EH (cell line): ENCODE data around the gene DNAJC1.

Experiments used
- DNase-seq: peaks from one replicate; pipeline ENCODE4 v3.0.0-alpha.2; 2015; ENCODE audit warnings: low read depth

DNAJC1 gene

GRCh38 chr10:22006379-22006884, 2.9 kb upstream of the DNAJC1 start:
- DNase-seq, result no peak

GRCh38 chr10:22005763-22006162, 2.2 kb upstream of the DNAJC1 start:
- no peak for DNase-seq

GRCh38 chr10:22003964-22004281, 393 bp upstream of the DNAJC1 start:
- no peak for DNase-seq

DNA sequence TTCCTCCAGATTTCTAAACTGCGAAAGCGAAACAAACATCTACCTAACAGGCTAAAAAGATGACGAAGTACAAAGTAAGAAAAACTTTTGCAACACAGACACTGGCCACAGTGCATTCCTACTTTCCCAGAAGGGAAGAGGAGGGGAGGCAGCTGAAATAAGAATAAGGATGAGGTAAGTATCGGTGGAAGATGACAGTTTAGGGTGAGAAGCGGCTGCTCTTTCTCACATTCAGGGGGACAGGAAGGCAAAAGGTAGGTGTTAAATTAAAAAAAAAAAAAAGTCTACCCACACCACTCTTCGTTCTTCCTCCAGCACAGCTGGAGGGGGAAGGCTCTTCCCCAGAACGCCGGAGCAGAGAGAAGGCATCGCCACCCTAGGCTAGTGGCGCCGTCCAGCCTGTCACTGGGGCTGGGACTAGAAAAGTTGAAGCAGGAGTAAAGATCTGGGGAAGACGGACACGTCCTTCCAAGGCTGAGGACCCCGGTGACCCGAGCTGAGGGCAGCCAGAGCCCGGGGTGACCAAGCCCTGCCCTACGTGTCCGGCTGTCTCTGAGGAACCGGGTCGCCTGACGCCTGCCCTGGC, 846 bp downstream of the DNAJC1 start:
- peak; percentile 62 for DNase-seq

DNA sequence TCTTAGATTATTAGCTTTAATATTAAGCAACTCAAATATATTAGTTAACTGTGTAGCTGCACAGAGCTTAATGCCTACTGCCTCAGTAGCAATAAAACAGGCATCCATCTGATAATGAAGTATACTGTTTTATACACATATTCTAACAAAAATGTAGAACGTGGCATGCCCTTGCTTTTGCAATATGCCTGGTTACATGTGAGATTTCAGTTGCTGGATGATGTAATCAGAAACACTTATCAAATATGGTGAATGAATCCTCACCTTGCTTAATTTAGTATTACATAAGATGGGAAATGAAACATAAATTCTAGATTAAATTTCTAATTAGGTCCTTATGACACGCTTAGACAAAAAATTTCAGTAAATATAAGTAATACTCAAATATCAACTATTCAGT, 8.0 kb downstream of the DNAJC1 start:
- DNase-seq, result peak; percentile 12

DNA sequence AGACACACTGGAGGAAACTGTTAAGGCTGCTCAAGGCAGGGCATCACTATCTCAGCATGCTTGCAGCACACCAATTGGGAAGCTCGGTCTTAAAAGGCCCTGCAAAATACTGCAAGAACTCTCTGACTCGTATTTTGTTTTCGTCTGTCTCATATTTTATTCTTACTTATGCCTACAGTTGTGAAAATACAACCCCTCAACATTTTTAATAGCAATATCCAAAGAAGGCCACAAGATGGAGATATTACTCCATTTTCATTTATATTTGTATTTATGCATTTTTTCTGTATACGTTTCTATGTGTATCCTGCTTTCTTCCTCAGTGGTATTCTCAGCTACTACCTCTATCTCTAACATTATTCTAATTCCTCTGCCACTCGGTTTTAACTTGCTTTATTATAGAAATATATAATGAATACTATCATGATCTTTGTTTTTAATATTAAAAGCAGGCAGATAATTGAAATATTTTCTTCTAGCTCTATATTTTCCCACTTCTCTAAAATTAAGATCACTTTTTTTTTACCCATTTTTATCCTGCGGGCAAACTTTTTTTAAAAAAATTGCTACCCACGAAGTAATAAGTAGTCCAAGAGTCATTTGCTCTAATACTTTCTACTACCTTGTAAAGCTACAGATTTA, 10.0 kb downstream of the DNAJC1 start:
- DNase-seq, result peak; percentile 39

GRCh38 chr10:21991785-21992184, 11.7 kb downstream of the DNAJC1 start:
- DNase-seq, result no peak

DNA sequence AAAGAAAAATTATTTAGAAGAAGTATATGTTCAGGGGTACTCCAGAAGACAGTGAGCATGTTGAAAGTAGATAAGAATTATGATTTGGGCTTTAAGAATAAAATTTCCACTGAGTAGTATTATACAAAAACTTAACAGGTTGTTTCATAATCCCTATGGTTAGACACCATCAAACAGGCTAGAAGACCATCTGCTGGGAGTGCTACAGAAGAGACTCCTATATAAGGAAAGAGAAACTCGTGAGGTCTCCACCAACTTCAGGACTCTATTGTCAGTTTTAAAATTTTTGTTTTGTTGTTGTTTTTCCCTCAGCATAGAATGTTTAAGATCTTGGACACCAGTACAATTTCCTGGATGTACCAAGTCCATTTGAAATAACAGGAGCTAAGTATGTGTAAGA, 13.1 kb downstream of the DNAJC1 start:
- DNase-seq, result no peak

GRCh38 chr10:21989453-21990154, 13.9 kb downstream of the DNAJC1 start:
- DNase-seq, result peak; percentile 66

DNA sequence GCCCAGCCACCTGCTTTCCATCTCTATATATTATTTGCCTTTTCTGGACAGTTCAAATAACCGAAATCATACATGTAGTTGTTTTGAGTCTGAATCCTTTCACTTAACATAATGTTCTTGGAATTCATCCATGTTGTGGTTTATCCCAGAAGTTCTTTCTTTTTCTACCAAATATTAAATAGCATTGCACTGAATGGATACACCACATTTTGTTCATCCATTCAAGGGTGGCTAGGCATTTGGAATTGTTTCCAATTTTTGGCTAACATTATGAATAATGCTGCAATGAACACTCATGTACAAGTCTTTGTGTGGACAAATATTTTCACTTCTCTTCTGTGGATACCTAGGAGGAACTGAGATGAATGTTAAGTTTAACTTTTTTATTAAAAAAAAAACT, 18.0 kb downstream of the DNAJC1 start:
- DNase-seq, result peak; percentile 34

DNA sequence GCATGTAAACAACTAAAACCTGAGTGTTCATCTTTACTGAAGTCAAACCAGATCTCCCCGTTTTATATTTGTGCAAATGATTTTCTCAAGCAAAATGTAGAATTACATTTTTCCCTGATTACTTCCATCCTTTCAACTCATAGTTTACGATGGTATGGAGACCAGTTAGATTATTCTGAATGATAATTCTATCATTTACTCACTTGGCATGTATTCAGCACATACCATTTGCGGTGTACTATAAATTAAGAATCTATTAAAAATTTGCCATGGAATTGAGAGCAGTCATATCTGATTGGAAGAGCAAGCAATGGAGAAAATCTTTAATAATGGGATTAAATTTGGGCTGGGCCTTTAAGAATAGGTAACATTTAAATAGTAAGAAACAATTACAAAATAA, 22.4 kb downstream of the DNAJC1 start:
- peak; percentile 5 for DNase-seq

GRCh38 chr10:21980691-21981090, 22.8 kb downstream of the DNAJC1 start:
- DNase-seq, result no peak

DNA sequence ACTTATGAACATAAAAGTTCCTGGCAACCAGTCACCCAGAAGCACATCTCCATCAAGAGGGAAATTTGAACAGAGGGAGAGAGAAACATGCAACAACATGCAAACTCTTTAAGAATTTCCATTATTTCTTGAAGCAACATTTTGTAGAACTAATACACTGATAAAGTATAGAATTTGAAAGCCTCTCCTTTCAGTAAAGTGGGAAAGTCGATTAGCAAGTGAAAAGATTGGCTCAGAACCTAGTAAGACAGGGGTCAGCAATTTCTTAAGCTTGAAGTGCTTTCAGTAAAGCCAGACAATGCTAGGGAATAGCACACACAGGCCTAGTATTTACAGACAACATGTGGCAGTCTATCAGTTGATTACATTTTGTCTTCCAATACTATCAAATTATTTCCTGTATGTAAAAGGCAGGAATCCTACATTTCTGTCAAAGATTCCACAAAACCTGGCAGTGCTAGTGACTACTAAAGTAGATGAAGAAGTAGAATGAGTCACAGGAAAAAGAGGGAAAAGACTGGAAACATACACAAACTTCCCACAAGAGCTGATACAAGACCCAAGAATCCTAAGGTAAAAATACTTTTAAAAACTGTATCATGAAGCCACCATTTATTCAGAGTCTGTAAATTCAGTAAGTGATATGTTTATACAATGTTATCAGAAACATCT, 25.2 kb downstream of the DNAJC1 start:
- DNase-seq, result peak; percentile 52

DNA sequence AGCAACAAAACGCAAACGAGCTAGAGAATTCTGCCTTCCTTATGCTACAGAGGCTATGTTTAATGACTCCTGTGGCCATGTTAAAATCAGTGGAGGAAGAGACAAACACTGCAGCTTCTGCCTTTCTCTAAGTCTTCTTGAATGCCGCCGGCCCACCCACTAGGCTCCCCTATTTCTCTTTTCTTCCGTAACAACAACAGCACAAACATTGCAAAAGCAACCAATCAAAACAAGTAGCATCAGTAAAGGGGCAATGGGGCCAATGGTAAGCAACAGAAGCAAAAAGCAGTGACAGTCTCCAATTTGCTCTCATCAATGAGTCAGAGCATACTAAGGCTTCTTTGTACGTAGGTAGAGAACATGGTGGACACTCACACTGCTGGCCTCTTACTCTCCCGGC, 26.8 kb downstream of the DNAJC1 start:
- DNase-seq, result no peak

GRCh38 chr10:21976280-21976679, 27.2 kb downstream of the DNAJC1 start:
- no peak for DNase-seq

DNA sequence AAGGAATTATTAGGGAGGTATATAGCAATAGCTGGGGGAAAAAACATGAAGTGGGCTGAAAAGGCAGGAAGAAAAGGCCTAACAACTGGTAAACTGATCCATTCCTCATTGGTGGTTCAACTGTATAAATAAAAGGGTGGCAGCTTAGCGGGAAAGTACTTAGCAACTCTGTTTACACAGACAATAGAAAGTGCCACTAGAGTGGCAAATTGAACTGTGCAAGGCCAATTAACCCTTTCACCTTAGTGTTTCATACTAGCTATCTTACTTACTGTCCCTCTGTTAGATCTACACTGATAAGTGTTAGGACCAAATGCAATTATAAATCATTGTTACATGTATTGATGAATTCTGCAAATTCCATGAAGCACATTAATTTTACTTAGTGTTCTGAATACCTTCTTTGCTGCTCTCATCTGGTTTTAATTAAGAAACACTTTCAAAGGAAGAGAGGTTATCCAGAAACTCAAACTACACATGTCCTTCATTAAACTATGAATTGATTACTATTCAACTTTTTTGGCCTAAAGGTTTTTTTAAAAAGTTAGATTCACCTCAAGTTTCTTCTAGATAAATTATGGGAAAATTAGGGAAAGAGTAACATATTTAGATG, 28.0 kb downstream of the DNAJC1 start:
- DNase-seq, result no peak

GRCh38 chr10:21972584-21972983, 30.9 kb downstream of the DNAJC1 start:
- DNase-seq, result no peak

- peak; percentile 14 for DNase-seq
Measured at GRCh38 chr10:21969326-21970287, 33.9 kb downstream of the DNAJC1 start.

DNA sequence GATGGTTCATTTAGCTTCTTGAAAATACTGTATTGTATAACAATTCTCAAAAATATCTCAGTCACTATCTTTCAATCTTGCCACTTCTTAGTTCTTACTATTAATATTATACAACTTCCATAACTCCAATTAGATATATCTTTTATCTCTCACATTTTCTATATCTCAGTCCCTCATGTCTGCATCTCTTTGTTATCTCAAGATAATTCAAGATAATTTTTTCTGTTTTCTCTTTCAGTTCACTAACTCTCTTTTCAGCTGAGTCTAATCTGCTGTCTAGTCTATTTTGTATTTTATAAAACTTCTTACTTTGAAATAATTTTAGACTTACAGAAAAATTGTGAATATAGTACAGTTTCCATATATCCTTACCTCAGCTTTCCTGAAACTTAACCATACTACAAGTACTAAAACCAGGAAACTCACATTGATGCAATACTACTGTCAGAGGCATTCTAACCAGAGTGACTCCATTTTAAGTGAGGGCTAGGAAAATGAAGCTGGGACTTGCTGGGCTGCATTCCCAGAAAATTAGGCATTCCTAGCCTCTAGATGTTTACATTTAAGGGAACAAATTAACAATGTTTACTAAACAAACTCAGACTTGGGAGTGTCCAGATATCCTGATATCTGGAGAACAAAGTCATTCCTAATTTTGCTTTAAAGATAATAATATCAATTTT, 38.4 kb downstream of the DNAJC1 start:
- no peak for DNase-seq

GRCh38 chr10:21962358-21962757, 41.2 kb downstream of the DNAJC1 start:
- DNase-seq, result no peak

- DNase-seq, result no peak
Measured at GRCh38 chr10:21961847-21962246, 41.7 kb downstream of the DNAJC1 start.
